Lower lobe of right lung (tissue), 2 donors: ENCODE measurements around the gene IRAG1. TPM values are rescaled to one million over a fixed set of nuclear protein-coding genes. Genes with fewer than 3 reads are reported as not detected.

Source experiments
- ATAC-seq, 2 donors: fragments of 200-7000 bp; cut with Tn5 transposase; one replicate each; pipeline ENCODE4 v1.9.1; 2020 to 2022; ENCODE audit warnings: mild to moderate bottlenecking in 2 of 2, moderate library complexity in 2 of 2
- DNase-seq: peaks from one replicate; pipeline ENCODE4 v3.0.0-alpha.2; 2020
- H3K27ac ChIP-seq: fragments of 200-600 bp; one replicate; pipeline ENCODE4 v1.8.0; 2022
- H3K27me3 ChIP-seq: fragments of 200-600 bp; one replicate; pipeline ENCODE4 v1.8.0; 2022; ENCODE audit warnings: low read depth
- H3K36me3 ChIP-seq: fragments of 200-600 bp; one replicate; pipeline ENCODE4 v1.8.0; 2022; ENCODE audit warnings: mild to moderate bottlenecking
- H3K4me1 ChIP-seq: fragments of 200-600 bp; one replicate; pipeline ENCODE4 v1.8.0; 2022
- H3K4me3 ChIP-seq: fragments of 200-600 bp; one replicate; pipeline ENCODE4 v1.8.0; 2022; ENCODE audit warnings: mild to moderate bottlenecking
- H3K9me3 ChIP-seq: fragments of 200-600 bp; one replicate; pipeline ENCODE4 v1.8.0; 2022
- intact Hi-C: fragments of 100-400 bp; cut with DNase I; formaldehyde crosslinking; loops from one replicate; pipeline ENCODE4 v1.11.0; 2022
- total RNA-seq: library from RNA; stranded (reverse); fragmentation: NEBNext Ultra II Directional; extraction: Animal tissue kit (Norgen Biotek cat#: 25700); gene quantifications from one replicate; pipeline ENCODE4 v1.2.1, GENCODE V29; 2021
- TF ChIP-seq, protein P1 (sequence below): fragments of 200-600 bp; IDR thresholded peaks from one replicate; pipeline ENCODE4 v1.8.0; 2022; ENCODE audit warnings: antibody characterized with exemption, mild to moderate bottlenecking
- donor health status: DM: no; HTN: yes; CAD: no; lungs with severe emphysema.

IRAG1 gene
- total RNA-seq, 1 donor from 2014 or later = 12.9 TPM

DNA sequence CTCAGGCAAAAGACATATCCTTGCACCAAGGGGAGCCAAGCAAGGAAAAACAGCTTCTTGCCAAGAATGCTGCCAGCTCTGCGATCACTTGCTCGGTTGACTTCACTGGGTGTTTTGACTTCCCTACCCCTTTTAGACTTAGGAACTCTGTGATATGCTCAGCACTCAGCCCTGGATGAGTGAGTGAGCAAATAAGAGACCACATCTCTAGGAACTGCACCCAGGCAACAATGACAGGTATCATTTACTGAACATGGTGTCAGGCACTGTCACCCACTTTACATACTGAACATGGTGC, 3.7 kb upstream of the IRAG1 start:
- intact Hi-C loops = no loop called here
- H3K27ac ChIP-seq = no peak overlapping the region
- ATAC-seq (no peak), DNase-seq (no peak)
- no peak overlapping the region for H3K4me3 ChIP-seq
- TF ChIP-seq, protein P1, sequence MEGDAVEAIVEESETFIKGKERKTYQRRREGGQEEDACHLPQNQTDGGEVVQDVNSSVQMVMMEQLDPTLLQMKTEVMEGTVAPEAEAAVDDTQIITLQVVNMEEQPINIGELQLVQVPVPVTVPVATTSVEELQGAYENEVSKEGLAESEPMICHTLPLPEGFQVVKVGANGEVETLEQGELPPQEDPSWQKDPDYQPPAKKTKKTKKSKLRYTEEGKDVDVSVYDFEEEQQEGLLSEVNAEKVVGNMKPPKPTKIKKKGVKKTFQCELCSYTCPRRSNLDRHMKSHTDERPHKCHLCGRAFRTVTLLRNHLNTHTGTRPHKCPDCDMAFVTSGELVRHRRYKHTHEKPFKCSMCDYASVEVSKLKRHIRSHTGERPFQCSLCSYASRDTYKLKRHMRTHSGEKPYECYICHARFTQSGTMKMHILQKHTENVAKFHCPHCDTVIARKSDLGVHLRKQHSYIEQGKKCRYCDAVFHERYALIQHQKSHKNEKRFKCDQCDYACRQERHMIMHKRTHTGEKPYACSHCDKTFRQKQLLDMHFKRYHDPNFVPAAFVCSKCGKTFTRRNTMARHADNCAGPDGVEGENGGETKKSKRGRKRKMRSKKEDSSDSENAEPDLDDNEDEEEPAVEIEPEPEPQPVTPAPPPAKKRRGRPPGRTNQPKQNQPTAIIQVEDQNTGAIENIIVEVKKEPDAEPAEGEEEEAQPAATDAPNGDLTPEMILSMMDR = no peak
- H3K9me3 ChIP-seq = no peaks in the 10 kb centered on the region
- H3K36me3 ChIP-seq = no peaks in the 10 kb centered on the region
- peaks cover 25% of the 10 kb centered on the region for H3K4me1 ChIP-seq
- H3K27me3 ChIP-seq = no peaks in the 10 kb centered on the region

DNA sequence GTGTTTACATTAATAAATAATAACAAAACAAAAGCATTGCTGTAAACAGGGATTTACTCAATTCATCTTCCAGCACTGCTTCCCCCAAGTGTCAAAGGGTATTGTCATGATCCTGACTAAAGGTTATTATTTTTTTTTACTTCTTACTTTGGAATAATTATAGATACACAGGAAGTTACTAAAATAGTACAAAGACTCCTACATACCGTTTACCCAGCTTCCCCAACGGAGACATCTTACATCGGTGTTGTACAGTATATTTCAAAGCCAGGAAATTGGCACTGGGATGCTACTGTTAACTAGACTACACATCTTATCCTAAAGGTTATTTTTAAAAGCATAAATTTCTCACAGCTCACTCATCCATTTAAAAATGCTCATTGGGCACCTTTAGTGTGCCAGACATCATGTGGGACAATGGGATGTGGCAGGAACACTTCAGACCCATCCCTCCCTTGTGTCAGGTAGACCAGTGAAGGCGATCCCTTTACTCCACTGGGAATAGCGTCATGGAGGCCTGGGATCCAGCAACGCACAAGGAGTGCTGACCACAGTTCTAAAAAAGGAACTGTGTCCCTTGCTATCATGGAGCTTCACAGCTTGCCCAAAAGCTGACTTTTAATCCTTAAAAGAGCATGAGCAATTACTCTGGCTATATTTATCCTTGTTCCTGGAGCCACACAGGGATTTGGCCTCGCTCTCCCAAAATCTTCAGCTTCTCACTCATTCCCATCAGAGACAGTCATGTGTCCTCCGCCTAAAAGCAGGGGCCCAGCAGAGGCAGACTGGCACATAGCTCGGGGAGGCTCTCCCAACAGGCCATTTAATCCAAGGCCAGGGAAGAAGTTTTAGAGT, 3.1 kb upstream of the IRAG1 start:
- H3K36me3 ChIP-seq = no peaks in the 10 kb centered on the region
- H3K27ac ChIP-seq = no peak overlapping the region

DNA sequence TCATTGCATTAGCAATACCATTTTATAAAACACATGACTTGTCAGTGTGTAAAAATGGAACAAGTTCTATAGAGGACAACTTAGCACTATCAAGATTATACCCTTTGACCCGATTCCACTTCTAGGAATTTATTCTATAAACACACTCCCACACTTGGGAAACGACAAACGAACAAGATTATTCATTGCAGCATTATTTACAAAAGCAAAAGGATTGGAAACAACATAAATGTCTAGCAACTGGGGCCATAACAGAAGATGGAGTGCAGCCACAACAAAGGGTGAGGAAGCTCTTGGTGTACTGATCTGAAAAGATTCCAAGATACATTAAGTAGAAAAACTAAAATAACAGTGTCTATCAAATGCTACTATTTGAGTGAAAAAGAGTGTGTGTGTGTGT, 2.3 kb upstream of the IRAG1 start:
- no peaks in the 10 kb centered on the region for H3K36me3 ChIP-seq
- DNase-seq = no peak
- H3K4me1 ChIP-seq = peaks cover 28% of the 10 kb centered on the region
- ATAC-seq = no peak
- H3K27ac ChIP-seq = no peak overlapping the region
- intact Hi-C loops = no loop called here
- TF ChIP-seq, protein P1 = no peak
- H3K27me3 ChIP-seq = no peaks in the 10 kb centered on the region
- H3K4me3 ChIP-seq = no peak overlapping the region
- H3K9me3 ChIP-seq = no peaks in the 10 kb centered on the region

More for the DNA sequence above, 3.1 kb upstream of the IRAG1 start:
- no peaks in the 10 kb centered on the region for H3K27me3 ChIP-seq
- H3K9me3 ChIP-seq = no peaks in the 10 kb centered on the region
- H3K4me3 ChIP-seq = no peak overlapping the region
- DNase-seq (no peak), ATAC-seq (no peak)
- intact Hi-C loops = no loop called here
- TF ChIP-seq, protein P1 = no peak
- peaks cover 25% of the 10 kb centered on the region for H3K4me1 ChIP-seq

DNA sequence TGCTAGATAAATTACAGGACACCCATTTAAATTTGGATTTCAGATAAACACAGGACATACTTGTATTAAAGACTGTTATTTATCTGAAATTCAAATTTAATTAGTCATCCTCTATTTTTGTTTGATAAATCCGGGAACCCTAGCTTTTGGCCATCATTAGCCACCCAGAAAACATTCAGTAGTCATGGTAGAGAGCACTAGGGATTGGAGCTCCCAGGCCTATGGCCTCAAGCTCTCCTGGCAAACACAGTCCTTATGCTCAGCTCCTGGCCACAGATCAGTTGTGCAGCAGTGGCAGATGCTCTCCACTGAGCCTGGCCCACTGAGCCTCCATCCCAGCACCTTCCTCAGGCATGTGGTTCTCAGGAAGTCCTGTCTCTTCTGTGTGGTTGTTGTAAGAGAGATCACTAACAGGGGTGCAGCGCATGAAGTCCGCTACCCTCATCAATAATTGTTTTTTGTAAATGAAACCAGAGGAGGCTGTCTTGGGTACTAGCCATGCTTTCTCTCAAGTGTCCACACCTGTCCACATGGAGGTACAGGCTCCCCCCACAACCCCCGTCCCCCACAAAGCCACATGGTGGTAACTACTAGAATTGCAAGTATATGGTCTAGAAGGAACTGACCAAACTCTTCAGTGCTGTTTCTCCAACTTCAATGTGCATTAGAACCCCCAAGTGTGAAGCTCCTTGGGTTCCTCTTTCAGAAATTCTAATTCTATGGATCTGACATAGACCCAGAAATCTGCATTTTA, 1.1 kb upstream of the IRAG1 start:
- H3K4me3 ChIP-seq = no peak overlapping the region
- peaks cover 28% of the 10 kb centered on the region for H3K4me1 ChIP-seq
- no peak for ATAC-seq
- H3K27me3 ChIP-seq = no peaks in the 10 kb centered on the region
- no peaks in the 10 kb centered on the region for H3K36me3 ChIP-seq
- H3K27ac ChIP-seq = no peak overlapping the region
- TF ChIP-seq, protein P1 = no peak
- H3K9me3 ChIP-seq = no peaks in the 10 kb centered on the region
- no peak for DNase-seq
- intact Hi-C loops = no loop called here

DNA sequence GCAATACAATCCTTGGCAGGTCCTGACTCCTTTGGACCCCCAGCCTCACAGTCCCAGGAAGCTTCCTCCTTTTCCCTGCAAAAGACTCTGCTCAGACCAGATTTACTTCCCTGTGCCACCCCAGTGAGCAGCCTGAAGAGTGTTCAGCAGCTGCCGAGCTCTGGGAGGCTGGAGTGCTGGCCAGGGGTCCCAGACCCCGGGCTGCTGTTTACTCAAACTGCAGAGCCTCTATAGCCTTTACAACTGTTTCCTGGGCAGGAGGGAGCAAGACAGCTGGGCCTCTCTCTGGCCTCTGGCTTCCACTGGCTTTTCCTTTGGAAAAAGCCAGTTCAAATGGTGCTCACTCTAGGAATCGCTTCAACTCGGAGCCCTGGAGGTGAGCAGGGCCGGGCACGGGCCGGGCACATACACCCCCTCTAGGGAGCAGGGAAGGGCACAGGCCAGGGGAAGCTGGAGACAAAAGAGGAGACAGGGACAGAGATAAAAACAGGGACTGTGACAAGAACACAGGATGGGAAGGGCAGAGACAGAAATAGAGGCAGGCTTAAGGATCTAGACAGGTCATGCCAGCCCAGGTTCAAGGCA, 932 bp downstream of the IRAG1 start:
- no peak for ATAC-seq
- Histone ChIP-seq H3K27ac (peak overlapping the region; percentile 56), H3K4me3 (peak overlapping the region; percentile 42), H3K36me3 (no peaks in the 10 kb centered on the region), H3K9me3 (no peaks in the 10 kb centered on the region), H3K27me3 (no peaks in the 10 kb centered on the region), H3K4me1 (peaks cover 28% of the 10 kb centered on the region)
- no peak for DNase-seq
- TF ChIP-seq, protein P1 = no peak
- intact Hi-C loops = no loop called here
